Esophagus squamous epithelium (tissue), 4 donors: ENCODE data around the gene HSDL2.
"Not testable (repeated sequence)": the region's sequence is repeated elsewhere in the genome, so short reads cannot be mapped to it uniquely, and the experiment has no call there.

Experiments used
- CTCF ChIP-seq, 6 experiments: fragments of 450-650 bp in 4 of 6; fragments of 200-600 bp in 2 of 6; sonication (generic) in 2 of 6; IDR thresholded peaks; one replicate each; pipeline ENCODE4 v1.5.1; 2016 to 2019; ENCODE audit warnings: antibody characterized with exemption in 6 of 6, mild to moderate bottlenecking in 4 of 6, moderate library complexity in 4 of 6
- POLR2A ChIP-seq, 4 donors: fragments of 450-650 bp; IDR thresholded peaks; one replicate each; pipeline ENCODE4 v1.6.1; 2017; ENCODE audit warnings: antibody characterized with exemption in 4 of 4, mild to moderate bottlenecking in 4 of 4, moderate library complexity in 3 of 4

- TF ChIP-seq CTCF, POLR2A (IDR thresholded peaks at IDR 0.05): not testable (repeated sequence)
Measured at GRCh38 chr9:112374232-112374631, 5.7 kb upstream of the HSDL2 start.
